Measurements from ENCODE around the gene HMCN2. TPM values are rescaled to one million over a fixed set of nuclear protein-coding genes. Genes with fewer than 3 reads are reported as not detected.

Gene HMCN2
- total and polyA plus RNA-seq, 8 donors: 1.1 to 21.1 (median 5.0) TPM

- peak overlapping the region in 1 of 5 donors; percentile 86 for H3K27ac ChIP-seq
- H3K4me3 ChIP-seq: no peak overlapping the region
- no peak for TF ChIP-seq POLR2AphosphoS5 (IDR thresholded peaks at IDR 0.05)
- no peak for TF ChIP-seq POLR2A (IDR thresholded peaks at IDR 0.05)
- no peak for TF ChIP-seq EP300 (IDR thresholded peaks at IDR 0.05)
- TF ChIP-seq, protein P1, sequence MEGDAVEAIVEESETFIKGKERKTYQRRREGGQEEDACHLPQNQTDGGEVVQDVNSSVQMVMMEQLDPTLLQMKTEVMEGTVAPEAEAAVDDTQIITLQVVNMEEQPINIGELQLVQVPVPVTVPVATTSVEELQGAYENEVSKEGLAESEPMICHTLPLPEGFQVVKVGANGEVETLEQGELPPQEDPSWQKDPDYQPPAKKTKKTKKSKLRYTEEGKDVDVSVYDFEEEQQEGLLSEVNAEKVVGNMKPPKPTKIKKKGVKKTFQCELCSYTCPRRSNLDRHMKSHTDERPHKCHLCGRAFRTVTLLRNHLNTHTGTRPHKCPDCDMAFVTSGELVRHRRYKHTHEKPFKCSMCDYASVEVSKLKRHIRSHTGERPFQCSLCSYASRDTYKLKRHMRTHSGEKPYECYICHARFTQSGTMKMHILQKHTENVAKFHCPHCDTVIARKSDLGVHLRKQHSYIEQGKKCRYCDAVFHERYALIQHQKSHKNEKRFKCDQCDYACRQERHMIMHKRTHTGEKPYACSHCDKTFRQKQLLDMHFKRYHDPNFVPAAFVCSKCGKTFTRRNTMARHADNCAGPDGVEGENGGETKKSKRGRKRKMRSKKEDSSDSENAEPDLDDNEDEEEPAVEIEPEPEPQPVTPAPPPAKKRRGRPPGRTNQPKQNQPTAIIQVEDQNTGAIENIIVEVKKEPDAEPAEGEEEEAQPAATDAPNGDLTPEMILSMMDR (IDR thresholded peaks at IDR 0.05): no peak
- H3K9me3 ChIP-seq: no peaks in the 10 kb centered on the region
- intact Hi-C loops (cut with DNase I; ENCODE audit: low total_unique reads): no loop called here
- H3K27me3 ChIP-seq: peaks cover 0 to 37% (median 7%) of the 10 kb centered on the region in 3 donors
- WGBS, 5 donors: 55 to 74% (median 71%) methylated on average over 4 of the region's 4 CpGs
- no peaks in the 10 kb centered on the region for H3K36me3 ChIP-seq
- peaks cover 0 to 32% (median 11%) of the 10 kb centered on the region in 4 donors for H3K4me1 ChIP-seq
- no peak for DNase-seq
Measured at GRCh38 chr9:130283539-130284248, 18.1 kb downstream of the HMCN2 start.

DNA sequence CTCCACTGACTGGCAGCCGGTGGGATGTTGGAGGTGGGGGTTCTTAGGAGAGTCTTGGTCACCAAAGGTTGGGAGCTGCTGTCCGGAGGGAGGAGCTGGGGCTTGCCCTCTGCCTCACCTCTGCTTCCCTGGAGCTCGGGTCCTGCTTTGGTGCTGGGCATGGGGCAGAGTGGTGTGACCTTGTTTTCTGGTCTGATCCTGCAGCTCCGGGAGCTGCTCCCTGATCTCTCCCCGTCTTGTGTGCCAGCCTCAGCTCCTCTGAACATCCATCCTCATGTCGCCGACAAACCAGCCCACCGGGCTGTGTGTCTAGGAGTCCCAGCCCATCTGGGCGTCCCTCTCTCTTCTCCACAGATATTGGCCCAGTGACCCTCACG is 18.7 kb downstream of the HMCN2 start:
- Histone ChIP-seq H3K36me3 (no peaks in the 10 kb centered on the region), H3K27ac (peak overlapping the region in 1 of 5 donors; percentile 86), H3K4me3 (no peak overlapping the region), H3K9me3 (no peaks in the 10 kb centered on the region), H3K27me3 (peaks cover 0 to 43% (median 7%) of the 10 kb centered on the region in 3 donors), H3K4me1 (peaks cover 0 to 32% (median 11%) of the 10 kb centered on the region in 4 donors)
- TF ChIP-seq, protein P1 (IDR thresholded peaks at IDR 0.05): no peak
- TF ChIP-seq POLR2A (IDR thresholded peaks at IDR 0.05): no peak
- TF ChIP-seq EP300 (IDR thresholded peaks at IDR 0.05): no peak
- TF ChIP-seq POLR2AphosphoS5 (IDR thresholded peaks at IDR 0.05): no peak
- intact Hi-C loops (cut with DNase I; ENCODE audit: low total_unique reads): no loop called here
- no peak for DNase-seq
- WGBS, 5 donors: 66 to 73% (median 70%) methylated on average over 9 to 10 of the region's 10 CpGs

DNA sequence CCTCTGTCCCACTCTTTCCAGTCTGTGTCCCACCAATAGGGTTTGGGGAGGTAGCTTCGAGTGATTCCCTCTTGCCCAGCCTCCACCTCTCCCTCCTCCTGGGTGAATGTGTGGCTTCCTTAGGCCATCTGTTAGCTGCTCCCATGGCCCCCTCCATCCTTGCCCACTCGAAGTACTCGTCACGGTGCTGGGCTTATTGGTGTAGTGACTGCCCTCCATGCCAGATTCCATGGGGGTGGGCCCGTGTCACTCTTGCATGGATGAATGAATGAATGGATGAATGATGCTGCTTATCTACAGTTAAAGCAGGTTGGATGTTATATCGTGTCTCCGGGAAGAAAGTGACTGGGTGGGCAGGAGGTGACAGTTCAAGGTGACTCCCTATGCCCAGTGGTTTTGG is 19.1 kb downstream of the HMCN2 start:
- no peak overlapping the region for H3K4me3 ChIP-seq
- intact Hi-C loops (cut with DNase I; ENCODE audit: low total_unique reads): no loop called here
- TF ChIP-seq POLR2A (IDR thresholded peaks at IDR 0.05) (no peak), POLR2AphosphoS5 (IDR thresholded peaks at IDR 0.05) (no peak), EP300 (IDR thresholded peaks at IDR 0.05) (no peak)
- TF ChIP-seq, protein P1 (IDR thresholded peaks at IDR 0.05): no peak
- DNase-seq: no peak
- H3K9me3 ChIP-seq: no peaks in the 10 kb centered on the region
- no peaks in the 10 kb centered on the region for H3K36me3 ChIP-seq
- 88 to 93% (median 89%) methylated on average over 4 to 7 of the region's 7 CpGs for WGBS, 5 donors
- peak overlapping the region in 1 of 5 donors; percentile 86 for H3K27ac ChIP-seq
- H3K27me3 ChIP-seq: peaks cover 0 to 47% (median 8%) of the 10 kb centered on the region in 3 donors
- H3K4me1 ChIP-seq: peaks cover 0 to 32% (median 12%) of the 10 kb centered on the region in 4 donors

DNA sequence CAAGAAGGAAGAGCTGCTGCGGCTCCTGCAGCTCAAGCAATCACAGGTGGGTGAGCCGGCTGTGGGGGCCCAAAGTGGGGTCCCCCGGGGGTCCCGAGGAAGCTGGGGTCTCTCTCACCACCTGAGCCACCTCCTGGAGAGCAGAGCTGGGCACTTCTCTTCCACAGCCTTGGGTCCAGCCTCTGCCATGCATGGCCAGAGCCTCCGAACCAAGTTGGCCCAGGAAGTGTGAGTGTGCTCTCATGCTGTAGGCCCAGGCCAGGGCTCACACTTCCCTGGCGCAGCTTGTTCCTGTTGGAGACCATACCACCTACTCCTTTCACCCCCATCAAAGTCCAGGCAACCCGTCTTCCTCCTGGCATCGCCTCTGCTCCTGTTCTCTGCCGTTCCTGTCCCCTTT is 19.7 kb downstream of the HMCN2 start:
- no peak overlapping the region for H3K4me3 ChIP-seq
- peaks cover 0 to 32% (median 15%) of the 10 kb centered on the region in 4 donors for H3K4me1 ChIP-seq
- no peak for DNase-seq
- TF ChIP-seq, protein P1 (IDR thresholded peaks at IDR 0.05): no peak
- TF ChIP-seq POLR2AphosphoS5 (IDR thresholded peaks at IDR 0.05): no peak
- TF ChIP-seq EP300 (IDR thresholded peaks at IDR 0.05): no peak
- TF ChIP-seq POLR2A (IDR thresholded peaks at IDR 0.05): no peak
- WGBS, 5 donors: 61 to 87% (median 80%) methylated on average over 5 to 9 of the region's 9 CpGs
- no peaks in the 10 kb centered on the region for H3K36me3 ChIP-seq
- H3K27ac ChIP-seq: no peak overlapping the region
- no peaks in the 10 kb centered on the region for H3K9me3 ChIP-seq
- intact Hi-C loops (cut with DNase I; ENCODE audit: low total_unique reads): no loop called here
- peaks cover 0 to 53% (median 13%) of the 10 kb centered on the region in 3 donors for H3K27me3 ChIP-seq

All from stomach (tissue), 9 donors.